Gastrocnemius medialis (tissue), 4 donors: ENCODE data around the gene KRTCAP3. TPM values are rescaled to one million over a fixed set of nuclear protein-coding genes. Genes with fewer than 3 reads are reported as not detected.

Experiments
- ATAC-seq, 2 donors: fragments of 150-250 bp; one replicate each; pipeline ENCODE4 v1.9.1; 2016
- DNase-seq, 2 donors: peaks; one replicate each; pipeline ENCODE4 v3.0.0-alpha.2; 2019
- H3K27ac ChIP-seq, 4 donors: fragments of 200-600 bp; sonication (generic); 1 replicate in 1 of 4; 2 replicates in 3 of 4; pipeline ENCODE4 v1.5.1; 2016 to 2018; ENCODE audit warnings: mild to moderate bottlenecking in 2 of 4, moderate library complexity in 1 of 4
- H3K27me3 ChIP-seq, 3 donors: fragments of 200-600 bp; sonication (generic) in 2 of 3; 1 replicate in 1 of 3; 2 replicates in 2 of 3; pipeline versions ENCODE4 v1.5.1 to v1.6.0; 2016 to 2019; ENCODE audit warnings: mild to moderate bottlenecking in 1 of 3, moderate library complexity in 1 of 3
- H3K36me3 ChIP-seq, 2 donors: fragments of 200-600 bp; sonication (generic) in 1 of 2; one replicate each; pipeline ENCODE4 v1.5.1; 2017 to 2018
- H3K4me1 ChIP-seq, 2 donors: fragments of 200-600 bp; sonication (generic) in 1 of 2; one replicate each; pipeline ENCODE4 v1.5.1; 2016 to 2017; ENCODE audit warnings: mild to moderate bottlenecking in 2 of 2
- H3K4me3 ChIP-seq, 4 donors: fragments of 200-600 bp; sonication (generic) in 3 of 4; 1 replicate in 1 of 4; 2 replicates in 3 of 4; pipeline ENCODE4 v1.5.1; 2016 to 2019; ENCODE audit warnings: mild to moderate bottlenecking in 2 of 4
- H3K9me3 ChIP-seq, 3 donors: fragments of 200-600 bp; sonication (generic) in 2 of 3; 1 replicate in 1 of 3; 2 replicates in 2 of 3; pipeline ENCODE4 v1.5.1; 2016 to 2019
- CTCF ChIP-seq, 5 experiments: fragments of 450-650 bp in 3 of 5; fragments of 200-600 bp in 2 of 5; sonication (generic) in 2 of 5; IDR thresholded peaks in 4 of 5; conservative IDR thresholded peaks in 1 of 5; 1 replicate in 4 of 5; 2 replicates in 1 of 5; pipeline ENCODE4 v1.5.1; 2016 to 2019; ENCODE audit warnings: antibody characterized with exemption in 5 of 5, mild to moderate bottlenecking in 3 of 5, moderate library complexity in 3 of 5
- POLR2A ChIP-seq, 2 donors: fragments of 450-650 bp; IDR thresholded peaks; one replicate each; pipeline ENCODE4 v1.6.1; 2017; ENCODE audit warnings: antibody characterized with exemption in 2 of 2, mild to moderate bottlenecking in 2 of 2, moderate library complexity in 2 of 2
- in situ Hi-C, 4 donors: fragments of 200-750 bp; cut with MboI; loops; one replicate each; pipeline versions ENCODE4 v1.15.0 to v1.8.0; 2017; ENCODE audit warnings: low sequenced_read_pairs in 4 of 4
- intact Hi-C: fragments of 100-400 bp; cut with DNase I; formaldehyde crosslinking; loops from one replicate; pipeline ENCODE4 v1.15.1; 2023; ENCODE audit warnings: low total_unique reads
- total RNA-seq, 4 donors: library from RNA; depleted of rRNA; stranded (reverse); fragments of >200 nt; gene quantifications; one replicate each; pipeline versions ENCODE4 v1.1.0 to v1.2.3, GENCODE V29; 2016

Gene KRTCAP3
- total RNA-seq, 4 donors from 2014 or later = 0.93 to 2.1 TPM; not detected in 2

DNA sequence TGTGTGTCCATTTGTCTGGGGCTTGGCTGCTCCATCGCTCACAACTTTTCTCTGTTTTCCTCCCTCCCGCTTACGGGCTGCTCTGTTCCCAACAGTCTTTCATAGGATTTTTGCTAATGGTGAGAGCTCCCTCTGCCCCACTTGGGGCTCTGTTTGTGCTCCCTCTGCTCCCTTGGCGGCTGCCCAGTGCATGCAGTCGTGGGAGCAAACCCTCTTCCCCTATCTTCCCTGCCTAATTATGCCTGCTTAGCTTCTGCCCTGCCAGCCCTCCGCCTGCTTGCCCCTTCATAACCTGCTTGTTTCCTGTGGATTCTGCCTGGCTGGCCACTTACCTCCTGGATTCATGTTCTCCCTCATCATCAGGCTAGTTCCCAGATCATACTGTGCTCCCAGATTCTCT is 6.6 kb upstream of the KRTCAP3 start:
- Histone ChIP-seq H3K9me3 (no peaks in the 10 kb centered on the region), H3K27ac (no peak overlapping the region), H3K4me3 (no peak overlapping the region), H3K4me1 (peaks cover 16 to 23% of the 10 kb centered on the region in 2 donors), H3K27me3 (no peaks in the 10 kb centered on the region), H3K36me3 (peaks cover 4 to 77% of the 10 kb centered on the region in 2 donors)
- in situ Hi-C loops (no loop called here), intact Hi-C loops (loop anchor here (5.0 kb wide), 1 partner anchor 33 kb away; no protein-coding TSS in a partner anchor)
- no peak for ATAC-seq
- DNase-seq = no peak
- TF ChIP-seq POLR2A (IDR thresholded peaks at IDR 0.05) (no peak), CTCF (IDR thresholded peaks at IDR 0.05 in 4 of 5, conservative IDR thresholded peaks at IDR 0.05 in 1 of 5) (no peak)

DNA sequence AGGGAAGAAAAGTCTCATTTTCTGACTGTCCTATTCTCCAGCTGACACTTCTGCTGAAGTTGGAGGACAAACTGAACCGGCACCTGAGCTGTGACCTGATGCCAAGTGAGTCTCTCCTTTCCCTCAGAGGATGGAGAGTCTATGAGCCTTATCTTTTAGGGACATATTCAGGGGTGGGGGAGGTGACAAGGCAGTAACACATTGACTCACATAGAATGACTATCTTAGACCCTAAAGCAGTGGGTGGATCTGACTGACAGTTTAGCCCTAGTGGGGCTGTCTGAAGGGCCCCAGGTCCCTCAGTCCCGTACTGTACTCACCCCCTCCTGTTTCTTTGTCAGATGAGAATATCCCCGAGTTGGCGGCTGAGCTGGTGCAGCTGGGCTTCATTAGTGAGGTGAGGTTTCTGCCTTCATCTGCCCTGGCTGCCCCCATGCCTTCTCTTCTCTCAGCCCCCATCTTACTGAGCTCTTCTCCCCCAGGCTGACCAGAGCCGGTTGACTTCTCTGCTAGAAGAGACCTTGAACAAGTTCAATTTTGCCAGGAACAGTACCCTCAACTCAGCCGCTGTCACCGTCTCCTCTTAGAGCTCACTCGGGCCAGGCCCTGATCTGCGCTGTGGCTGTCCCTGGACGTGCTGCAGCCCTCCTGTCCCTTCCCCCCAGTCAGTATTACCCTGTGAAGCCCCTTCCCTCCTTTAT is 805 bp upstream of the KRTCAP3 start:
- Histone ChIP-seq H3K27ac (no peak overlapping the region), H3K27me3 (no peaks in the 10 kb centered on the region), H3K4me1 (peaks cover 4 to 5% of the 10 kb centered on the region in 2 donors), H3K4me3 (no peak overlapping the region), H3K9me3 (no peaks in the 10 kb centered on the region), H3K36me3 (peaks cover 0 to 56% of the 10 kb centered on the region in 2 donors)
- no peak for ATAC-seq
- intact Hi-C loops = no loop called here
- in situ Hi-C loops = no loop called here
- no peak for DNase-seq
- TF ChIP-seq POLR2A (IDR thresholded peaks at IDR 0.05) = no peak
- TF ChIP-seq CTCF (IDR thresholded peaks at IDR 0.05 in 4 of 5, conservative IDR thresholded peaks at IDR 0.05 in 1 of 5) = no peak

GRCh38 chr2:27442920-27443282 is 720 bp downstream of the KRTCAP3 start:
- H3K9me3 ChIP-seq = no peaks in the 10 kb centered on the region
- intact Hi-C loops = no loop called here
- DNase-seq (peak; percentile 9 to 75), ATAC-seq (peak; percentile 64 to 84)
- peaks cover 0 to 50% of the 10 kb centered on the region in 2 donors for H3K36me3 ChIP-seq
- TF ChIP-seq CTCF (IDR thresholded peaks at IDR 0.05 in 4 of 5, conservative IDR thresholded peaks at IDR 0.05 in 1 of 5) (no peak), POLR2A (IDR thresholded peaks at IDR 0.05) (no peak)
- H3K27ac ChIP-seq = peak overlapping the region; percentile 44 to 85 (median 64)
- in situ Hi-C loops = no loop called here
- no peaks in the 10 kb centered on the region for H3K27me3 ChIP-seq
- peaks cover 4 to 5% of the 10 kb centered on the region in 2 donors for H3K4me1 ChIP-seq
- no peak overlapping the region for H3K4me3 ChIP-seq

DNA sequence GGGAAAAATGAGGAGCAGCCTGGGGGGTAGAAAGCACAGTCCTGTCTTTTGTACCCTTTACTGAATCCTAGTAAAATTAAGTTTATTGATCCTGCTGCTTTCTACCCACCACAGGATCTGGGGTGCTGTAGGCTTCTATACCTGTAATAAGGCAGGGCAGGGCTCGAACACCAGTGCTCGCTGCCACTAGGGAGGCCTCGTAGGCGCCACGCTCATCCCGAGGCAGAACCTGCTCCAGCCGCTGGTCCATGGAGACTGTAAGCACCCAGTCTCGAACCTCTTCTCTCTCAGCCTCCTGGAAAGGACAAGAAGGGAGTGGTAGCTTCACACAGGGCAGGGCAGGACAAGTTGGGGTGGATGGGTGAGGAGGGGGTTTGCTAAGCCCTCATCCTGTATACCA is 3.0 kb downstream of the KRTCAP3 start:
- ATAC-seq = no peak
- peaks cover 0 to 50% of the 10 kb centered on the region in 2 donors for H3K36me3 ChIP-seq
- DNase-seq = no peak

More for the DNA sequence above, 3.0 kb downstream of the KRTCAP3 start:
- Histone ChIP-seq H3K4me1 (peaks cover 4 to 5% of the 10 kb centered on the region in 2 donors), H3K27ac (no peak overlapping the region), H3K9me3 (no peaks in the 10 kb centered on the region), H3K4me3 (no peak overlapping the region), H3K27me3 (no peaks in the 10 kb centered on the region)
- in situ Hi-C loops = no loop called here
- TF ChIP-seq POLR2A (IDR thresholded peaks at IDR 0.05) (no peak), CTCF (IDR thresholded peaks at IDR 0.05 in 4 of 5, conservative IDR thresholded peaks at IDR 0.05 in 1 of 5) (no peak)
- intact Hi-C loops = no loop called here
